CD4-positive, alpha-beta T cell (primary cell): ENCODE measurements around the gene AP1S3. TPM values are rescaled to one million over a fixed set of nuclear protein-coding genes. Genes with fewer than 3 reads are reported as not detected.

Experiments
- ATAC-seq: fragments of 200-7000 bp; cut with Tn5 transposase; one replicate; pipeline ENCODE4 v1.10.0; 2022; ENCODE audit warnings: mild to moderate bottlenecking; ENCODE audit not compliant: poor library complexity
- CTCF ChIA-PET: fragments of 350-600 bp; sonication (Branson Sonifier 250); formaldehyde crosslinking; loops from one replicate; lab custom pipeline; 2021; ENCODE audit warnings: antibody characterized with exemption, inconsistent platforms; lab: Charles Lee
- POLR2A ChIA-PET: fragments of 350-600 bp; sonication (Branson Sonifier 250); formaldehyde crosslinking; loops from one replicate; lab custom pipeline; 2021; ENCODE audit warnings: antibody characterized with exemption, inconsistent platforms; lab: Charles Lee
- DNase-seq, 14 experiments: peaks; one replicate each; pipeline ENCODE4 v3.0.0-alpha.2; 2013 to 2020; ENCODE audit warnings: mixed read lengths in 2 of 14
- H3K27ac ChIP-seq, 2 donors: one replicate each; pipeline versions ENCODE4 v1.5.1 to v1.7.0; 2013; ENCODE audit warnings: low read length in 2 of 2, low read depth in 1 of 2, mild to moderate bottlenecking in 1 of 2
- H3K27me3 ChIP-seq, 2 experiments: 1 replicate in 1 of 2; 2 replicates in 1 of 2; pipeline versions ENCODE4 v1.6.1 to v1.7.0; 2013; ENCODE audit warnings: low read length in 2 of 2, control low read depth in 1 of 2, mild to moderate bottlenecking in 1 of 2, moderate library complexity in 1 of 2; ENCODE audit not compliant: insufficient read depth in 2 of 2, control insufficient read depth in 1 of 2
- H3K36me3 ChIP-seq: one replicate; pipeline ENCODE4 v1.6.1; 2013; ENCODE audit warnings: low read length, control low read depth; ENCODE audit not compliant: insufficient read depth
- H3K4me1 ChIP-seq: one replicate; pipeline ENCODE4 v1.6.1; 2013; ENCODE audit warnings: low read length, control low read depth; ENCODE audit not compliant: insufficient read depth
- H3K4me3 ChIP-seq: one replicate; pipeline ENCODE4 v1.5.1; 2013; ENCODE audit warnings: mild to moderate bottlenecking, low read length, moderate library complexity
- H3K9me3 ChIP-seq, 2 experiments: 1 replicate in 1 of 2; 2 replicates in 1 of 2; pipeline versions ENCODE4 v1.6.1 to v1.7.0; 2013; ENCODE audit warnings: low read length in 2 of 2, mild to moderate bottlenecking in 2 of 2, control low read depth in 1 of 2, moderate library complexity in 1 of 2; ENCODE audit not compliant: control insufficient read depth in 1 of 2, insufficient read depth in 1 of 2
- H3K27ac Mint-ChIP-seq: one replicate; pipeline ENCODE4 v1.8.0; 2020; ENCODE audit warnings: mixed read lengths
- H3K27me3 Mint-ChIP-seq: one replicate; pipeline ENCODE4 v1.8.0; 2021; ENCODE audit warnings: mixed read lengths
- H3K36me3 Mint-ChIP-seq: one replicate; pipeline ENCODE4 v1.8.0; 2021; ENCODE audit warnings: low read depth, mixed read lengths
- H3K4me1 Mint-ChIP-seq: one replicate; pipeline ENCODE4 v1.8.0; 2021; ENCODE audit warnings: low read depth, mixed read lengths
- H3K4me3 Mint-ChIP-seq: one replicate; pipeline ENCODE4 v1.8.0; 2020; ENCODE audit warnings: mild to moderate bottlenecking, mixed read lengths
- H3K9me3 Mint-ChIP-seq: one replicate; pipeline ENCODE4 v1.8.0; 2020; ENCODE audit warnings: mixed read lengths
- CTCF ChIP-seq: fragments of 200-600 bp; IDR thresholded peaks from one replicate; pipeline ENCODE4 v1.8.0; 2022; ENCODE audit warnings: antibody characterized with exemption, mild to moderate bottlenecking
- intact Hi-C, 2 experiments: fragments of 100-400 bp; cut with DNase I in 1 of 2; cut with micrococcal nuclease in 1 of 2; formaldehyde crosslinking; loops; one replicate each; pipeline versions ENCODE4 v1.15.1 to v1.9.0; 2023 to 2025; cut with DNase I, micrococcal nuclease
- total RNA-seq, 174 experiments: library from RNA in 2 of 174; stranded (reverse) in 2 of 174; gene quantifications; one replicate each; pipeline ENCODE4 v1.2.3 and lab custom pipeline; 2021 to 2026

AP1S3 gene
- total RNA-seq, 2 experiments from 2014 or later: 0.50 to 0.71 TPM

- DNase-seq (no peak), ATAC-seq (no peak)
- ChIA-PET CTCF (no interaction called here), POLR2A (interaction anchor here (0.7 kb wide), 1 partner anchor 120 kb away, joined by 3 read pairs; no protein-coding TSS in a partner anchor)
- H3K9me3 Mint-ChIP-seq: no peaks in the 10 kb centered on the region
- no peak overlapping the region for H3K4me3 Mint-ChIP-seq
- H3K27ac Mint-ChIP-seq: no peak overlapping the region
- no peak overlapping the region for H3K27ac ChIP-seq
- H3K4me1 ChIP-seq: no peaks in the 10 kb centered on the region
- H3K27me3 ChIP-seq: no peaks in the 10 kb centered on the region
- TF ChIP-seq CTCF: no peak
- H3K36me3 ChIP-seq: no peaks in the 10 kb centered on the region
- no peaks in the 10 kb centered on the region for H3K4me1 Mint-ChIP-seq
- no peak overlapping the region for H3K4me3 ChIP-seq
- H3K36me3 Mint-ChIP-seq: no peaks in the 10 kb centered on the region
- no peaks in the 10 kb centered on the region for H3K9me3 ChIP-seq
- intact Hi-C loops: no loop called here
- H3K27me3 Mint-ChIP-seq: no peaks in the 10 kb centered on the region
Observed at GRCh38 chr2:223774193-223774592, 63.2 kb downstream of the AP1S3 start.

- Mint-ChIP-seq H3K9me3 (no peaks in the 10 kb centered on the region), H3K4me1 (no peaks in the 10 kb centered on the region), H3K27me3 (no peaks in the 10 kb centered on the region), H3K36me3 (no peaks in the 10 kb centered on the region), H3K4me3 (no peak overlapping the region), H3K27ac (no peak overlapping the region)
- CTCF ChIA-PET: no interaction called here
- Histone ChIP-seq H3K36me3 (no peaks in the 10 kb centered on the region), H3K9me3 (no peaks in the 10 kb centered on the region), H3K27ac (no peak overlapping the region), H3K4me1 (no peaks in the 10 kb centered on the region), H3K27me3 (no peaks in the 10 kb centered on the region), H3K4me3 (no peak overlapping the region)
- TF ChIP-seq CTCF: no peak
- POLR2A ChIA-PET: no interaction called here
- intact Hi-C loops: no loop called here
- DNase-seq (no peak), ATAC-seq (no peak)
Observed at GRCh38 chr2:223772363-223772762, 65.0 kb downstream of the AP1S3 start.

- peaks cover 3% of the 10 kb centered on the region for H3K9me3 Mint-ChIP-seq
- CTCF ChIA-PET: no interaction called here
Observed at GRCh38 chr2:223771475-223771874, 65.9 kb downstream of the AP1S3 start.

More at GRCh38 chr2:223771475-223771874, 65.9 kb downstream of the AP1S3 start:
- Histone ChIP-seq H3K36me3 (no peaks in the 10 kb centered on the region), H3K9me3 (no peaks in the 10 kb centered on the region), H3K27me3 (no peaks in the 10 kb centered on the region), H3K27ac (no peak overlapping the region), H3K4me3 (no peak overlapping the region), H3K4me1 (no peaks in the 10 kb centered on the region)
- POLR2A ChIA-PET: no interaction called here
- H3K27ac Mint-ChIP-seq: no peak overlapping the region
- H3K4me3 Mint-ChIP-seq: no peak overlapping the region
- DNase-seq: no peak
- no peaks in the 10 kb centered on the region for H3K36me3 Mint-ChIP-seq
- no peaks in the 10 kb centered on the region for H3K27me3 Mint-ChIP-seq
- no peaks in the 10 kb centered on the region for H3K4me1 Mint-ChIP-seq
- intact Hi-C loops: no loop called here
- ATAC-seq: no peak
- TF ChIP-seq CTCF: no peak
